ENCODE data around the gene IKBKE.

GRCh38 chr1:206486995-206487788 lies 16.9 kb downstream of the IKBKE start:
- TF ChIP-seq GATA3 (IDR thresholded peaks at IDR 0.05; ENCODE audit: low read depth, low read length) (no peak), GATA2 (IDR thresholded peaks at IDR 0.05; ENCODE audit: low read depth, low read length) (no peak)
